Parathyroid adenoma (tissue), 2 donors: ENCODE results near the gene CSTPP1.

Source experiments
- H2AFZ ChIP-seq: fragments of 300-600 bp; sonication (generic); one replicate; pipeline ENCODE4 v1.7.0; 2017; ENCODE audit warnings: antibody characterized with exemption, mild to moderate bottlenecking
- H3K27ac ChIP-seq: fragments of 300-600 bp; sonication (generic); one replicate; pipeline ENCODE4 v1.7.0; 2017
- H3K27me3 ChIP-seq: fragments of 300-600 bp; sonication (generic); one replicate; pipeline ENCODE4 v1.7.0; 2017; ENCODE audit warnings: low read length; ENCODE audit not compliant: control insufficient read depth, insufficient read depth
- H3K36me3 ChIP-seq: fragments of 300-600 bp; sonication (generic); one replicate; pipeline ENCODE4 v1.7.0; 2017; ENCODE audit warnings: low read length; ENCODE audit not compliant: control insufficient read depth, insufficient read depth
- H3K4me1 ChIP-seq: fragments of 300-600 bp; sonication (generic); one replicate; pipeline ENCODE4 v1.7.0; 2017; ENCODE audit warnings: control low read depth
- H3K4me2 ChIP-seq: fragments of 300-600 bp; sonication (generic); one replicate; pipeline ENCODE4 v1.7.0; 2017; ENCODE audit warnings: low read length
- H3K4me3 ChIP-seq: fragments of 300-600 bp; sonication (generic); one replicate; pipeline ENCODE4 v1.7.0; 2017; ENCODE audit warnings: low read depth, low read length
- H3K79me2 ChIP-seq: fragments of 300-600 bp; sonication (generic); one replicate; pipeline ENCODE4 v1.7.0; 2017; ENCODE audit warnings: control low read depth
- H3K9ac ChIP-seq: fragments of 300-600 bp; sonication (generic); one replicate; pipeline ENCODE4 v1.7.0; 2017; ENCODE audit warnings: mild to moderate bottlenecking
- H3K9me3 ChIP-seq: fragments of 300-600 bp; sonication (generic); one replicate; pipeline ENCODE4 v1.7.0; 2017; ENCODE audit warnings: low read length; ENCODE audit not compliant: control insufficient read depth
- CTCF ChIP-seq: fragments of 300-600 bp; sonication (generic); IDR thresholded peaks from one replicate; pipeline ENCODE4 v1.7.0; 2017; ENCODE audit warnings: antibody characterized with exemption, mild to moderate bottlenecking
- donor health status: primary hyperparathyroidism.

Gene CSTPP1

GRCh38 chr11:46900091-46900746 lies 36.3 kb upstream of the CSTPP1 start:
- H3K27ac ChIP-seq: no peak overlapping the region
- TF ChIP-seq CTCF: no peak
- H3K9ac ChIP-seq: no peak overlapping the region
- H3K4me2 ChIP-seq: no peak overlapping the region
- H2AFZ ChIP-seq: no peak overlapping the region
- no peaks in the 10 kb centered on the region for H3K9me3 ChIP-seq
- peaks cover 12% of the 10 kb centered on the region for H3K79me2 ChIP-seq
- no peak overlapping the region for H3K4me3 ChIP-seq
- no peaks in the 10 kb centered on the region for H3K27me3 ChIP-seq
- H3K36me3 ChIP-seq: no peaks in the 10 kb centered on the region
- no peaks in the 10 kb centered on the region for H3K4me1 ChIP-seq

GRCh38 chr11:46901156-46901555 lies 35.4 kb upstream of the CSTPP1 start:
- Histone ChIP-seq H3K4me2 (no peak overlapping the region), H3K79me2 (peaks cover 13% of the 10 kb centered on the region), H3K4me3 (no peak overlapping the region), H3K27ac (no peak overlapping the region), H3K36me3 (no peaks in the 10 kb centered on the region), H3K9ac (no peak overlapping the region), H2AFZ (no peak overlapping the region), H3K9me3 (no peaks in the 10 kb centered on the region), H3K4me1 (no peaks in the 10 kb centered on the region), H3K27me3 (no peaks in the 10 kb centered on the region)
- TF ChIP-seq CTCF: no peak

GRCh38 chr11:46902694-46903093 lies 33.9 kb upstream of the CSTPP1 start:
- no peak overlapping the region for H3K4me3 ChIP-seq
- H3K27ac ChIP-seq: no peak overlapping the region
- H3K36me3 ChIP-seq: no peaks in the 10 kb centered on the region
- H3K27me3 ChIP-seq: no peaks in the 10 kb centered on the region
- no peak overlapping the region for H2AFZ ChIP-seq
- no peaks in the 10 kb centered on the region for H3K4me1 ChIP-seq
- H3K4me2 ChIP-seq: no peak overlapping the region
- no peaks in the 10 kb centered on the region for H3K9me3 ChIP-seq
- H3K9ac ChIP-seq: no peak overlapping the region
- no peak for TF ChIP-seq CTCF
- peaks cover 20% of the 10 kb centered on the region for H3K79me2 ChIP-seq

GRCh38 chr11:46903846-46904245 lies 32.7 kb upstream of the CSTPP1 start:
- H3K36me3 ChIP-seq: no peaks in the 10 kb centered on the region
- no peak overlapping the region for H2AFZ ChIP-seq
- no peaks in the 10 kb centered on the region for H3K27me3 ChIP-seq
- H3K9ac ChIP-seq: no peak overlapping the region
- H3K4me3 ChIP-seq: no peak overlapping the region
- no peaks in the 10 kb centered on the region for H3K9me3 ChIP-seq
- H3K4me1 ChIP-seq: no peaks in the 10 kb centered on the region
- no peak overlapping the region for H3K27ac ChIP-seq
- TF ChIP-seq CTCF: no peak
- no peak overlapping the region for H3K4me2 ChIP-seq
- H3K79me2 ChIP-seq: peaks cover 22% of the 10 kb centered on the region

GRCh38 chr11:46905806-46906205 lies 30.8 kb upstream of the CSTPP1 start:
- H3K79me2 ChIP-seq: peaks cover 24% of the 10 kb centered on the region
- H3K4me1 ChIP-seq: no peaks in the 10 kb centered on the region
- no peaks in the 10 kb centered on the region for H3K9me3 ChIP-seq
- H3K9ac ChIP-seq: no peak overlapping the region
- H3K4me3 ChIP-seq: no peak overlapping the region
- no peaks in the 10 kb centered on the region for H3K27me3 ChIP-seq
- no peak overlapping the region for H2AFZ ChIP-seq
- no peaks in the 10 kb centered on the region for H3K36me3 ChIP-seq
- no peak overlapping the region for H3K27ac ChIP-seq
- H3K4me2 ChIP-seq: no peak overlapping the region
- no peak for TF ChIP-seq CTCF
